Activated CD8-positive, alpha-beta memory T cell treated with anti-CD3 and anti-CD28 coated beads, Interleukin-2, amount 50 U/mL, for 24 hours (primary cell): ENCODE data around the gene TNS1.

Source experiments
- DNase-seq: peaks from one replicate; pipeline ENCODE4 v3.0.0-alpha.2; 2020; ENCODE audit errors: extremely low read depth

Gene TNS1

DNA sequence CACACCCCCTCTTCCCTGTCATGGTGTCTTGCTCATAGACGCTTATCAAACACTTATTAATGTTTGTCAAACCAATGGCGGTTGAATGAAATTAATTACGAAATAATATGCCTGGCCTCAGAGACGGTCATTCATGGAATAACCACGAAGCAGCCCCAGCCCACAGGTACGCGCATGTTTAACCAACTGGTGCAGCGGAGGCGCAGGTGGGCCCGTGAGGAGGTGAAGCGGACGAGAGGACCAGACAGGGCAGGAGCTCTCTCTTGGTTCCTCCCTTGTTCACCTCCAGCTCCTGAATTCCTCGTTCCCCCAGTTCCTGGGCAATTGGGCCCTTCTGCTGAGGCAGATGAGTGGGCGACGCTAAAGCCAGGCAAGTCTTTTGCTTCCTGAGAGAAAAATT lies 169.8 kb downstream of the TNS1 start:
- DNase-seq: no peak

DNA sequence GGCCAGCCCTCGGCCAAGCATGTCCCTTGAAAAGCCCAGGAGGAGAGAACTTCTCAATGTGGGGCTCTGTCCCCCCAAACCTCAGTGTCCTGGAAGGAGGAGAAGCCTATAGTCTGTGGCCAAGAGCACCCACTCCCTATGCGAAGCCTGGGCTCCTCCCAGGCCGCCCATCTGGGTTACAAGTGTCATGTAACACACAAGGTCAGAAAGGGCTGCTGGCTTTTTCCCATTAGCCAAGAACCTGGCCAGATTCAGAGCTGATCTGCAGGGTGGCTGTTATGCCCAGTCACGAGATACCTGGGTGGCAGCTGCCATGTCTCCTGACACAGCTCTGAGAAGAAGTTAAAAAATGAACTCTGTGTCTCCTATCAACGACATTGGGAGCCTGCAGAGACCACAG lies 170.7 kb downstream of the TNS1 start:
- no peak for DNase-seq

GRCh38 chr2:217831306-217831705 lies 171.5 kb downstream of the TNS1 start:
- DNase-seq: no peak

DNA sequence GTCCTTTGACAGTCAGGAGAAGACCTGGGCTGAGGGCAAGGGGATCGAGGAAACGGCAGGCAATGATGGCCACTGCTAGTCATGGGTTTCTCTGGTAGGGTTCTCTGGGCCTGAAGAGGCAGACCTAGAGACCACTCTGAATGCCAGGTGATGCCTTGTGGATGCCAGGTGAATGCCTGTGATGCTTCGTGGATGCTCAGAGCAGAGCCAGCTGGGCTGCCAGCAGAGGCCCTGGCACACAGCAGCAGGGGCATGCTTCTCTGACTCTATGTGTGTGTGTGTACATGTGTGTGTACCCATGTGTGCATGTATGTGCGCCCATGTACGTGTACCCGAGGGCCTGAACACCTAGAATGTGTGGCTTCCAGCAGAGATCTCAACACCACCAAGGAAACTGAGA lies 172.0 kb downstream of the TNS1 start:
- DNase-seq: no peak

- no peak for DNase-seq
Observed at GRCh38 chr2:217830061-217830460, 172.7 kb downstream of the TNS1 start.

DNA sequence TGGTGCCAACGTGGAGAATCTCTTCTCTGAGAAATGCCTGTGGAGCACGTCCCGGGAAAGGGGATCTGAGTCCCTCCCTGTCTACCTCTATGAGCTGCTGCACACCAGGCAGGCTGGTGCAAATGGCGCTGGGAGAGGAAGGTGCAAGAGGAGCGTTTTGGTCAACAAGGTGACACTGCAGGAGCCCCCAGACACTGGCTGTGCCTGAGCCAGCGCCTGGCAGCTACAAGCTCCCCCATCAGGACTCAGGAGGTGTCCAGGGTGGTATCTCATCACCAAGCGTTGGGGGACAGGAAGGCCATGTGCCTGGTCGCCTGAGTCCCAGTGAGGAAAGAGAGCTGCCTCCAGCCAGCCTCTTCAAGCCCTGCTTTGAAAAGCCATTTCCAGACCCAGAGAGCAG lies 173.4 kb downstream of the TNS1 start:
- DNase-seq: no peak

DNA sequence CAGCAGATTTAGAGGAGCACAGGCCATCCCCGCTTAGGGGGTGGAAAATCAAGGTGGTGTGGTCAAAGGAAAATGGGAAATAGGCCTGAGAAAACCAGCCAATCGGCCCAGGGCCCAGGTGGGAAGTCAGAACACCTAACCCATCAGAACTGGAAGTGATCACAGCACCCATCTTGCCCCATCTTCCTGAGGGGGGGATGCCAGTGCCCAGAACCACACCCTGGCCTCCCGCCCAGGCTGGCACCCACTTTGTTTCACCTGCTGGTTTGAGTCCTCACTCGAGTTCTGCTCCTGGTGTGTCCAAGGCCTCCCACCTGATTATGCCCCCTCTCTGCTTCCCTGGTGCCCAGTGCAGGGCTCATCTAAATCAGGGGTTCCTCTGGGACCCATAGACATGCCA lies 174.5 kb downstream of the TNS1 start:
- DNase-seq: no peak

DNA sequence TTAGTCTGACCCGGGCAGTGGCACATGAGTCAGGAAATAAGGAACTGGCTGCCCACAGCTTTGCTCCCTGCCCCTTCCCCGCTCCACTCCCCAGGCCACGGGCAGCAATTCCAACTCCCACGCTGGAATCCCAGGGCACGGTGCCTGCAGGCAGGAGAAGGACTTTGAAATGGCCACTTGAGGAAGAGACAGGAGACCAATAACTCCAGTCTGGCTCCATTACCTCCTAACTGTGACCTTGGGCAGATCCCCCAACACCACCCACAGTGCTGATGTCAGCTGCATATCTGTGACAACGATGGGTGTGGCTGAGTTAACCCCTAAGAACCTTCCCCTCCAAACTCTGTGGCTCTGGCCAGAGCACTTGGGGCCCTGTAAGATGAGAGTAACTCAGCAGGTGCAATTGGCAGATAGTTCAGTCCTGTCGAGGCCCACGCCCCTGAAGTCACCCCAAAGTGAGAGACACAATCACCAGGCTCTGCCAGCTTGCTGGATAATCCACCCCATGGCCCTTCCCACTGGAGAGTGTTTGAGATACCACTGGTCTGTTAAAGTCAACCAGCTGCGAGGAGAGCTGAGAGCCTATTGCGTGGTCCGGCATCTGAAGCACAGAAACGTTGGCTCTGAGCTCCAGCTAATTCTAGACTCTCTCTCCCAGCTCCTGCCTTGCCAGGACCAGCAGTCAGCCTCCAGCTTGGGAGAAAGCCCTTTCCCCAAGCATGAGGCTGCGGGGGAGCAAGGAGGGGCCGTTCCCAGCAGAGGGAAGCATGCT lies 175.2 kb downstream of the TNS1 start:
- DNase-seq: no peak

DNA sequence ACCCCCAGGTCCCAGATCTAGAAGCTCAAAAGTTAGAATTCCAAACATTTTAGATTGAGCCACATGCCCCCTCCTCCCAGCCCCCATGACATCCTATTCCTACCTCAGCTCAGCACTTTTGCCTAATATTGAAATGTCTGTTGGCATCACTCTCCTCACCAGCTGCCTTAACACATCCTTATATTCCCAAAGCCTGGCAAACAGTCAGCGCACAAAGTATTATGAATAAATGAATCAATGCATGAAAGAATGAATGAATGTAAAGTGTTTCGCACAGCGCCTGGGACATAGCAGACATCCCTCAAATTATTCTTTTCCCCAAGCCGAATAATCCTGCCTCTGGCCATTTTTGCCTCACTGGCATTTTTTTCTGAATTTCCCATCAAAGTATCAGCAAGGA lies 175.8 kb downstream of the TNS1 start:
- no peak for DNase-seq

GRCh38 chr2:217826520-217826919 lies 176.3 kb downstream of the TNS1 start:
- no peak for DNase-seq

- no peak for DNase-seq
Observed at GRCh38 chr2:217825469-217826235, 177.1 kb downstream of the TNS1 start.

DNA sequence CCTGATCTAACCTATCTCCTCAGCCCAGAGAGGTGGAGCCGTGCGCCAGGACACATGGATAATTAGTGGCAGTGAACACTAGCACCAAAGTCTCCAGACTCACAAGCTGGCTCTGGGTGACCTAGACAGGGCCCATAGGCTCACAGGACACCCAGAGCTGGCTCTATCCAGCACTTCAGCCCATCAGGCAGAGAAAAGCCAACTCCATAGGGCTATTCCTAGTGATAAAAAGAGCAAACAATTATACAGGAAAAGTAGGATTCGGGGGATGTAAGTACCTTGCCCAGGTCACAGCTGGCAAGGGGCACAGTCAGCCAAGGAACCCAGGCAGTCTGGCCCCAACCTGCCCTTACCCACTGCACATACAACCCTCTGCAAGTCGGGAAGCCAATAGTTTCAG lies 178.6 kb downstream of the TNS1 start:
- DNase-seq: no peak

DNA sequence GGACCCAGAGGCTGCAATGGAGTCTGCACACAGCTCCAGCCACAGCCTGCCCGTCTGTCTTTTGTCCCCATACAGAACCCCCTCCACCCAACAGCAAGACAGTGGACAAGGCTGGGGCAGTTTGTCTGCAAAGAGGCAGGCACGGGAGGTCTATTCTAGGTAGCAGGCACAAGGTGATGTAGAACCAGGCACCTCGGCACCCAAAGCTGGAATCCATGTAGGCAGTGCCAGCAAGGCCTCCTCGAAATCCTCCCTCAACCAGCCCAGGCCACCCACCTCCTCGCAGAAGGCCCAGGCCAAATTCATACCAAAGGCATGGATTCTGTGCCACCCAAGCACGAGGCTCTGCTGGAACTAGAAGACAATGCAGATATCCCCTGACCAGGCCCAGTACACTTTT lies 179.2 kb downstream of the TNS1 start:
- no peak for DNase-seq

DNA sequence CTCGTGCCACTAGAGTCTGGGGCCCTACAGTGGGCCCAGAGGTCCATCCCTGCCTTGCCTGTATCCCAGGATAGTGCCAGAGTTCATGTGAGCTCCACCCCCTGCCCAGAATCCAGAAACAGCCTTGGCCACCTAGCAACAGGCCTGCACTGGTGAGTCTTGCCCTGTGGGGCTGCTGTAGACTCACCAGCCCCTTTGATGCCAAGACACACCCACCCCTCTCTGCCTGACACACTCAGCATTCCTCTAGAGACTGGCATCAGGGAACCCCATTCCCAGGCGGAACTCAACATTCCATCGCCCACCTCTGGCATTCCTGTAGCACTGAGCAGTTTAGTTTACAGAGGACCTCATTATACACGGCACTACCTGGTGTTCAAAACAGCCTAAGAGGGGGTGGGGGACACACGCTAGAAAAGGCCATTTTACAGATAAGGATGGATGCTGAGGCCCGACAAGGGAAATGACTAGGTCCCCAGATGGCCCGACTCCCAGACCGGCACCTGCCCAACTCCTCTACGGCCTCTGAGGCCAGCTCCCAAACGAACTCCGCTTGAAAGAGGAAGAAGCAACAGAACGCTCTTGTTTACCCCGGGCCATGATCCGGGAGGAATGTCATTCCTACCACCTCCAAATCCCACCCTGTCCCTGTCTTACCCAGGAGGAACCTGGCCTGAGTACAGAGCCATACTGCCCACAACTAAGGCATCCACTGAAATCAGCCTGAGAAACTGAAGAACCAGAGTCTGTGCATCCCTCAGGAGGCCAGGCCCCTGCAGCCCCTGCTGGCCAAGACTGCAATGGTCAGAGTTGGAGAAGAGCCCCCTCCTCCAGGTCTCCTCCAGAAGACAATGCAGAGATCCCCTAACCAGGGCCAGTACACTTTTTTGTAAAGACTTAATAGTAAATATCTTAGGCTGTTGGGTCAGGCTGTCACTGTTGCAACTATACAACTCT lies 180.2 kb downstream of the TNS1 start:
- DNase-seq: no peak

- DNase-seq: no peak
Observed at GRCh38 chr2:217821536-217822147, 181.2 kb downstream of the TNS1 start.

DNA sequence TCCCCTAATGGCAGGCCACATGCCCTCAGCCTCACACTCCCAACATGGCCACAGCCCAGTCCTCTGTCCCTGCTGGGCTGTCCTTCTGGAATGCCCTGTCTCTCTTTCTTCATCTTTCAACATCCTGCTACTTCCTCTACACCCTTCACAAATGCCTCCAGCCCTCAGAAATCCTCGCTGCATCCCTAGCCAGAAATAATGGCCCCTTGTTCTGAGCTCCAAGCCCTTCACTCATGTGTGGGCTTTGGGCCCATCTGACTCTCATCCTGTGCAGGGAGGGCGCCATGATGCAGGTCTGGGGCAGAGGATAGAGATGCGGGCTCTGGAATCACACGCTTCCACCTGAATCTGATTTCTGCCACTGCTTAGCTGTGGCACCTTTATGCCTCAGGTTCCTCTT lies 181.9 kb downstream of the TNS1 start:
- no peak for DNase-seq

DNA sequence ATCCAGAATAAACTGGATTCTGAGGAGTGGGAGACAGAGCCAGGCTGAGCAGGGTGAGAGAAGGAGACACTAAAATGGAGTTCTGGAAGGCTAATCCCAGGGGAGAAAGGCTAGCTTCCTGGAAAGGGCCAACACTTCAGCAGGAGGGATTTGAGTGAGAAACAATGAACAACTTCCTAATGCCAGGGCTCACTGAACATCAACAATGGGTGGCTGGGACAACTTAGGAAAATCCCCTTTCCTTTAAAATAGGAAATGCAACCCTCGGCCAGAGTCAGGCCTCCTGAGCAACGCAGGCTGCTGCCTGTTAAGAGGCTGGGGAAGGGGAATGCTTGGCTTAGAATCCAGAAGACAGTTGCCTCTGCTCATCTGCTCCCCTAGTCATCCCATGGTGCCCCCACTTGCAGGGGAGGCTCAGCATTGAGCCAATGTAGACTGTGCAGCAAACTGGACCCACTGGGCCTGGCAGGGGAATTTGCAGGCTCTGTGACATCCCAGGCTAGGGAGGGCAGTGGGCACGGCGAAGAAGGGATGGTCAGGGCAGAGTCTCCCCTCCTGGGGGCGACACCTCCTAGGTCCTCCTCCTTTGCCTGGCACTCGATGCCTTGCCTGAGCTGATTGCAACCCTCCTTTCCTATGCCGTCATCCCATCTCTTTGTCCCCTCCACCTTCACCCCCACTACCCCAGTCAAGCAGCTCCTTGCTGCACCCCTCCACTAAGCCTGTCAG lies 182.5 kb downstream of the TNS1 start:
- no peak for DNase-seq

DNA sequence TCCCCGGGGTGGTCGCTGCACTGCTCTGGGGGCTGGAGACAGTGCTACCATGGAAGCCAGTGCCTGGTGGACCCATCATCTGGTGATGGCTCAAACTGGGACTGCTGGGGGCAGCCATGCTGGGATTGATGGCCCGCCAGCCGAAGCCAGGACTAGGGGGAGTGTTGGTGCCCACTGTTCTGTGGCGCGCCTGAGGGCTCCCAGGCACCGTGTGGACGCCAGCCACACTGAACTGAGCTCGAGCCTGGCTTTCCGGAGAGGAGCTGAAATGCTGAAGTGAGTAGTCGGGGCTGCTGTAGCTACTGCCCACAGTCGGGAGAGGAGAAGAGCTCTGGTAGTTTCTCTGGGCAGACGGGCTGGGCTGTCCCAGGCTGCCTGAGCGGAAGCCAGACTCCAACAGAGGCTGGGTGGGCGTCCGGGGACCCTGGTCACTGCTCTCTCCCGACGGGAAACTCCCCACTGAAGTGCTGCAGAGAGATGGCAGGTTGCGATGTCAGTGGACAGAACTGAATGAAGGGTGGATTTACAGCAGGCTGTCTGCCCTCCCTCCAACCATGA lies 184.4 kb downstream of the TNS1 start:
- DNase-seq: no peak

DNA sequence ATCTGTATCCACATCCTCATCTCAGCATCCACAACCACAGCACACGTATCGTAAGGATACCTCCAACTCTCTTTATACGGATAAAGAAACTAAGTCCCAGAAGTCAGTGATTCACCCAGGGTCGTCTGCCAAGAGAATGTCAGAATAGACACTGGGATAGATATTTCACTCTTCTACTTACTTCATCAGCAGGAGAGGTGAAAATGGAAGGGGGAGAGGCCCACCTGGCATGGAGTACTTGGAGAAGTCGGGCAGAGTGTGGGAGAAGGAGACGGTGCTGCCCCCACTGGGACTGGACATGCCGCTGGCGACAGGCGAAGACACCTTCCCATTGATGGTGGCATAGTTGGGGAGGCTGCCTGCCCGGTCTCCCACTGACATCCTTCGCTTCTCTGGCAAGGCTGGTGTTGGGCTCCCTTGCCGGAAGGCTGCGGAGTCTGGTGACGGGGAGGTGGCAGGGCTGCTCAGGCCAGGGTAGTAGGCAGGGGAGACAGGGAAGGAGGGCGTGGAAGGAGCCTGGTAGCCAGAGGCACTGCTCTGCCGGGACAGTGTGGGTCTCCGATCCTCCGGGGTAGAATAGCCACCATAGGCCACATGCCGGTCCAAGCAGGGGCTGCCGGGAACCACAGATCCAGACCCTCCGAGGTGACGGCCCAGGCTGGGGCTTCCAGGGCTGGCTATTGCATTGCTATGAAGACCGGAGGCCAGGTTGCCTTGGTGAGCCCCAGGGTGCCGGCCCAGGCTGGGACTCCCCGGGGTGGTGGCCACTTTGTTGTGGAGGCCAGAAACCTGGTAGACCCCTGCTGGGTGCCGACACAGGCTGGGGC lies 185.1 kb downstream of the TNS1 start:
- DNase-seq: no peak

GRCh38 chr2:217816396-217816869 lies 186.4 kb downstream of the TNS1 start:
- DNase-seq: no peak
